Hematopoietic multipotent progenitor cell treated with erythropoietin and hydrocortisone succinate and interleukin-3 and kit ligand, for 15 days (in vitro differentiated cells): Measurements from ENCODE around the gene MBD3.
"Not testable (repeated sequence)": the region's sequence is repeated elsewhere in the genome, so short reads cannot be mapped to it uniquely, and the experiment has no call there.

Experiments used
- DNase-seq: peaks from one replicate; pipeline ENCODE4 v3.0.0-alpha.2; 2015; ENCODE audit warnings: low spot score

MBD3 gene

GRCh38 chr19:1592755-1593500 is at the start of gene MBD3:
TSS of gene MBD3 (minus strand) at chr19:1592865. CDS start at chr19:1592631, 234 bp downstream.
- peak; percentile 93 for DNase-seq

- not testable (repeated sequence) for DNase-seq
Observed at GRCh38 chr19:1640893-1641448, 48.3 kb upstream of the MBD3 start.

- DNase-seq: no peak
Observed at GRCh38 chr19:1636325-1637236, 43.9 kb upstream of the MBD3 start.

- no peak for DNase-seq
Observed at GRCh38 chr19:1634938-1635243, 42.2 kb upstream of the MBD3 start.

- peak; percentile 15 for DNase-seq
Observed at GRCh38 chr19:1634242-1634937, 41.7 kb upstream of the MBD3 start.

- no peak for DNase-seq
Observed at GRCh38 chr19:1633269-1633826, 40.7 kb upstream of the MBD3 start.

- peak; percentile 96 for DNase-seq
Observed at GRCh38 chr19:1632462-1633268, 40.0 kb upstream of the MBD3 start.

GRCh38 chr19:1631557-1632100 is 39.0 kb upstream of the MBD3 start:
- no peak for DNase-seq

GRCh38 chr19:1630811-1631210 is 38.1 kb upstream of the MBD3 start:
- no peak for DNase-seq

GRCh38 chr19:1630012-1630411 is 37.3 kb upstream of the MBD3 start:
- DNase-seq: no peak

GRCh38 chr19:1629256-1629808 is 36.7 kb upstream of the MBD3 start:
- no peak for DNase-seq

GRCh38 chr19:1627194-1627593 is 34.5 kb upstream of the MBD3 start:
- no peak for DNase-seq

- no peak for DNase-seq
Observed at GRCh38 chr19:1626417-1627010, 33.8 kb upstream of the MBD3 start.

GRCh38 chr19:1624458-1624857 is 31.8 kb upstream of the MBD3 start:
- DNase-seq: peak; percentile 77

- no peak for DNase-seq
Observed at GRCh38 chr19:1622541-1622940, 29.9 kb upstream of the MBD3 start.

GRCh38 chr19:1622007-1622406 is 29.3 kb upstream of the MBD3 start:
- no peak for DNase-seq

GRCh38 chr19:1621574-1621973 is 28.9 kb upstream of the MBD3 start:
- no peak for DNase-seq

- no peak for DNase-seq
Observed at GRCh38 chr19:1621021-1621420, 28.4 kb upstream of the MBD3 start.

GRCh38 chr19:1620502-1620901 is 27.8 kb upstream of the MBD3 start:
- no peak for DNase-seq

GRCh38 chr19:1619703-1620102 is 27.0 kb upstream of the MBD3 start:
- no peak for DNase-seq
